Upper lobe of left lung (tissue), 4 donors: ENCODE measurements around the gene YPEL1.

Experiments
- POLR2A ChIP-seq, 4 donors: fragments of 450-650 bp; IDR thresholded peaks; one replicate each; pipeline ENCODE4 v1.5.1; 2016 to 2017; ENCODE audit warnings: antibody characterized with exemption in 4 of 4, mild to moderate bottlenecking in 2 of 4
- TF ChIP-seq, protein P1 (sequence below), 6 experiments: fragments of 450-650 bp in 4 of 6; fragments of 200-600 bp in 2 of 6; sonication (generic) in 2 of 6; IDR thresholded peaks; one replicate each; pipeline ENCODE4 v1.5.1; 2016 to 2019; ENCODE audit warnings: antibody characterized with exemption in 6 of 6

DNA sequence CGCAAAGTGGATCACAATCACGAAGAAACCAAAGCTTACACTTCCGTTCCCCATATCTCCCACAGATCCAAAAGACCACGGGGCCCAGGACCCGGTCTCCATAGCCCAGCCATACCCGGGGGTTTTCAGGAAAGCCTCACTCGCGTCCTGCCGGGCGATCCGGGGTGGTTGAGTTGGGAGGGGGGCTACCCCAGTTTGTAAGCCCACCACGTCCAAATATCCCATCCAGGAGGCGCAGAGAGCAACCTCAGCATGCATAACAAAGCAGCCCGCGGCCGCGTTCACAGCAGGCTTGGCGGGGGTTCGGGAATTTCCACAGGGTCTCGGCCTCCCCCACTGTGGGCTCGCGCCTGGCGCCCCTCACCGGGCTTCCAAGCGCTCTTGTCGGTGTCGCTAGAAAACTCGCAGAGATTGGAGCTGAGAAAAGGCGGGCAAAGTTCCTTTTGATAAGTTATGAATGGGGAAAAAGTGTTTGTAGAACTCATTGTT, 84.0 kb downstream of the YPEL1 start:
- TF ChIP-seq, protein P1, sequence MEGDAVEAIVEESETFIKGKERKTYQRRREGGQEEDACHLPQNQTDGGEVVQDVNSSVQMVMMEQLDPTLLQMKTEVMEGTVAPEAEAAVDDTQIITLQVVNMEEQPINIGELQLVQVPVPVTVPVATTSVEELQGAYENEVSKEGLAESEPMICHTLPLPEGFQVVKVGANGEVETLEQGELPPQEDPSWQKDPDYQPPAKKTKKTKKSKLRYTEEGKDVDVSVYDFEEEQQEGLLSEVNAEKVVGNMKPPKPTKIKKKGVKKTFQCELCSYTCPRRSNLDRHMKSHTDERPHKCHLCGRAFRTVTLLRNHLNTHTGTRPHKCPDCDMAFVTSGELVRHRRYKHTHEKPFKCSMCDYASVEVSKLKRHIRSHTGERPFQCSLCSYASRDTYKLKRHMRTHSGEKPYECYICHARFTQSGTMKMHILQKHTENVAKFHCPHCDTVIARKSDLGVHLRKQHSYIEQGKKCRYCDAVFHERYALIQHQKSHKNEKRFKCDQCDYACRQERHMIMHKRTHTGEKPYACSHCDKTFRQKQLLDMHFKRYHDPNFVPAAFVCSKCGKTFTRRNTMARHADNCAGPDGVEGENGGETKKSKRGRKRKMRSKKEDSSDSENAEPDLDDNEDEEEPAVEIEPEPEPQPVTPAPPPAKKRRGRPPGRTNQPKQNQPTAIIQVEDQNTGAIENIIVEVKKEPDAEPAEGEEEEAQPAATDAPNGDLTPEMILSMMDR (IDR thresholded peaks at IDR 0.05): no peak
- TF ChIP-seq POLR2A (IDR thresholded peaks at IDR 0.05): no peak
